GM12878 (cell line): Measurements from ENCODE around the gene CMTM4. TPM values are rescaled to one million over a fixed set of nuclear protein-coding genes. Genes with fewer than 3 reads are reported as not detected.
A peak's percentile ranks its signal among the peaks of the same experiment; 100 is the strongest.

Experiments
- ATAC-seq: fragments of 200-7000 bp; cut with Tn5 transposase; 3 replicates; pipeline ENCODE4 v1.9.1; 2020; ENCODE audit warnings: mild to moderate bottlenecking, moderate library complexity
- BruUV-seq: library from RNA; stranded (reverse); fragments of 400-500 nt; replicated peaks from 2 replicates; lab custom pipeline; 2021; lab: Mats Ljungman, UMichigan
- CTCF ChIA-PET: fragments of 300-600 bp; sonication (Branson Sonifier 250); formaldehyde crosslinking; extraction: SDS; loops from one replicate; lab custom pipeline; 2021; ENCODE audit warnings: inconsistent platforms; lab: Yijun Ruan, JAX
- POLR2A ChIA-PET: fragments of 350-600 bp; formaldehyde crosslinking; extraction: SDS; loops from one replicate; lab custom pipeline; 2021; ENCODE audit warnings: inconsistent platforms; lab: Charles Lee
- RAD21 ChIA-PET: fragments of 300-600 bp; sonication (Branson Sonifier 250); formaldehyde crosslinking; loops from one replicate; lab custom pipeline; 2023; ENCODE audit warnings: antibody characterized with exemption; ENCODE audit not compliant: unreplicated experiment; lab: Charles Lee
- SMC1A ChIA-PET: fragments of 300-600 bp; sonication (Branson Sonifier 250); formaldehyde crosslinking; loops from one replicate; lab custom pipeline; 2023; ENCODE audit not compliant: unreplicated experiment, uncharacterized antibody; lab: Charles Lee
- DNase-seq: peaks from one replicate; pipeline ENCODE4 v3.0.0-alpha.2; 2011; ENCODE audit warnings: low read depth, low spot score
- FAIRE-seq: peaks from 3 replicates; lab custom pipeline; 2011; peaks lifted over from hg19 to GRCh38; lab: Jason Lieb, UNC
- H2AFZ ChIP-seq: 2 replicates; pipeline ENCODE4 v1.6.0; 2011; ENCODE audit warnings: low read depth, low read length, control low read depth; ENCODE audit not compliant: control insufficient read depth
- H3K27ac ChIP-seq: 2 replicates; pipeline ENCODE4 v1.5.1; 2011; ENCODE audit warnings: control low read depth; ENCODE audit not compliant: control insufficient read depth, insufficient read depth
- H3K27me3 ChIP-seq, 2 experiments: replicated peaks in 1 of 2; 2 replicates each; pipeline versions ENCODE4 v1.6.0 to v1.6.1; 2011; ENCODE audit warnings: low read length in 1 of 2; ENCODE audit not compliant: control insufficient read depth in 2 of 2, insufficient read depth in 2 of 2
- H3K36me3 ChIP-seq, 2 experiments: 2 replicates each; pipeline ENCODE4 v1.5.1; 2011; ENCODE audit warnings: low read length in 1 of 2; ENCODE audit not compliant: control insufficient read depth in 2 of 2, insufficient read depth in 2 of 2
- H3K4me1 ChIP-seq: 2 replicates; pipeline ENCODE4 v1.6.1; 2011; ENCODE audit warnings: mild to moderate bottlenecking, low read length, moderate library complexity, mixed read lengths; ENCODE audit not compliant: control insufficient read depth, insufficient read depth
- H3K4me2 ChIP-seq: 2 replicates; pipeline ENCODE4 v1.6.0; 2011; ENCODE audit warnings: control low read depth; ENCODE audit not compliant: control insufficient read depth, insufficient read depth
- H3K4me3 ChIP-seq: fragments of 200-600 bp; sonication (generic); 2 replicates; pipeline ENCODE4 v1.5.1; 2016
- H3K79me2 ChIP-seq: 2 replicates; pipeline ENCODE4 v1.6.0; 2011; ENCODE audit warnings: low read length; ENCODE audit not compliant: control insufficient read depth, insufficient read depth
- H3K9ac ChIP-seq: 2 replicates; pipeline ENCODE4 v1.8.0; 2011; ENCODE audit warnings: low read length, control low read depth, mixed read lengths; ENCODE audit not compliant: control insufficient read depth, insufficient read depth
- H3K9me3 ChIP-seq: replicated peaks from 3 replicates; pipeline ENCODE4 v1.5.1; 2011; ENCODE audit warnings: mild to moderate bottlenecking, low read length; ENCODE audit not compliant: control insufficient read depth, insufficient read depth
- H4K20me1 ChIP-seq: 2 replicates; pipeline ENCODE4 v1.6.0; 2011; ENCODE audit not compliant: control insufficient read depth, insufficient read depth
- RAD21 ChIP-seq: IDR thresholded peaks from 2 replicates; pipeline ENCODE4 v1.6.1; 2011; ENCODE audit warnings: mild to moderate bottlenecking, low read depth, low read length, moderate library complexity; ENCODE audit not compliant: insufficient read depth
- SIX5 ChIP-seq: IDR thresholded peaks from 2 replicates; pipeline ENCODE4 v1.6.1; 2011; ENCODE audit warnings: mild to moderate bottlenecking, low read depth, low read length, moderate library complexity; ENCODE audit not compliant: severe bottlenecking
- SMC3 ChIP-seq: IDR thresholded peaks from 2 replicates; pipeline ENCODE4 v1.6.1; 2011; ENCODE audit warnings: low read length, improper control_type of control experiment, borderline replicate concordance
- ZNF217 ChIP-seq: fragments of 450-650 bp; IDR thresholded peaks from 2 replicates; pipeline ENCODE4 v1.6.1; 2017; ENCODE audit warnings: antibody characterized with exemption, mild to moderate bottlenecking
- WGBS: methylation state at CpG from one replicate; pipeline ENCODE4 v1.1.6; 2016; ENCODE audit warnings: low lambda C conversion rate; ENCODE audit not compliant: insufficient replicate concordance, insufficient coverage; ENCODE audit errors: missing lambda C conversion rate; 5-methylcytosine and 5-hydroxymethylcytosine counted together
- in situ Hi-C: fragments of 300-500 bp; cut with MboI; formaldehyde crosslinking; loops from 9 replicates; pipeline ENCODE4 v1.14.3; 2018; ENCODE audit warnings: mixed read lengths
- intact Hi-C: fragments of 100-400 bp; cut with micrococcal nuclease; formaldehyde crosslinking; loops from one replicate; pipeline ENCODE4 v1.14.2; 2022; ENCODE audit not compliant: unreplicated experiment
- polyA plus RNA-seq, 11 experiments: library from polyadenylated mRNA; depleted of rRNA in 4 of 11; unstranded in 6 of 11; stranded (reverse) in 5 of 11; fragments of >200 nt; fragmentation: Nextera tagmentation in 4 of 11; fragmentation: Illumina TruSeq in 1 of 11; extraction: Ambion mirVana in 4 of 11; extraction: Trizol in 1 of 11; gene quantifications; 1 replicate in 1 of 11; 2 replicates in 10 of 11; pipeline versions ENCODE4 v1.2.1 to v1.2.3, GENCODE V29; 2011 to 2016; ENCODE audit warnings: inconsistent platforms in 2 of 11, missing spikeins in 2 of 11, low read depth in 1 of 11
- total RNA-seq, 4 experiments: library from RNA; depleted of rRNA in 3 of 4; stranded (reverse); fragments of >200 nt in 3 of 4; fragmentation: Illumina TruSeq in 1 of 4; extraction: Trizol in 1 of 4; gene quantifications; 2 replicates each; pipeline versions ENCODE4 v1.2.1 to v1.2.3, GENCODE V29; 2013 to 2021
- TF ChIP-seq, protein P1 (sequence below), 3 experiments: IDR thresholded peaks in 2 of 3; conservative IDR thresholded peaks in 1 of 3; 2 replicates each; pipeline ENCODE4 v1.5.1; 2011; ENCODE audit warnings: low read depth in 3 of 3, low read length in 3 of 3, mild to moderate bottlenecking in 3 of 3, control low read depth in 2 of 3, moderate library complexity in 2 of 3, inconsistent platforms in 1 of 3, mixed read lengths in 1 of 3; ENCODE audit not compliant: control insufficient read depth in 2 of 3, insufficient read depth in 1 of 3; ENCODE audit errors: extremely low read depth in 1 of 3

Gene CMTM4
- total and polyA plus RNA-seq, 10 of the 15 experiments (the other 5 are each of a cell fraction or from before 2014, with no cell fraction given) = 0.02 to 0.43 (median 0.15) TPM; not detected in 2

DNA sequence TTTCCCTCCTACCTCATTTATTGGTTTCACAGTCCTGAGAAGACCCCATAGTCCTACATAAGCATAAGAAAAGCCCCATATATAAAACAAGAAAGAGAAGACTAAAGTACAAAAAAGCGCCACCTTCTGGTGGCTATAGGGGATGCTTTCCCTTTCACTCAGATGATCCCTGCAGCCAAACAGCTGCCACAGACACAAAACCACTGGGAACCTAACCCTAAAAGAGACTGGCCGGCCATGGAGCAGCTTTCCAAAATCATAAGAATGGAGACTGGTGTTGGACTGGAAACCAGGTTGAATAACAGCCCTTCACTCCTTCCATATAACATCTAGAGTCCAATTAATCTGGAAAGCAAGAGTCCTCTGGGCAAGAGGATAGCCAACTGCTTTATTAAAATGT is 43.5 kb upstream of the CMTM4 start:
- ATAC-seq = peak; percentile 89
- H3K4me3 ChIP-seq = no peak overlapping the region
- no TSS peak for BruUV-seq
- peaks cover 16 to 36% of the 10 kb centered on the region in 2 experiments for H3K36me3 ChIP-seq
- H3K4me1 ChIP-seq = no peaks in the 10 kb centered on the region
- no peaks in the 10 kb centered on the region for H4K20me1 ChIP-seq
- RAD21 ChIA-PET = interaction anchor here (0.7 to 1.2 kb wide), 3 partner anchors 91 to 334 kb away, joined by 3 read pairs; no protein-coding TSS in a partner anchor
- no peak overlapping the region for H3K4me2 ChIP-seq
- no peak overlapping the region for H3K9ac ChIP-seq
- TF ChIP-seq SMC3 = peak; percentile 51
- TF ChIP-seq SIX5 = no peak
- TF ChIP-seq, protein P1, sequence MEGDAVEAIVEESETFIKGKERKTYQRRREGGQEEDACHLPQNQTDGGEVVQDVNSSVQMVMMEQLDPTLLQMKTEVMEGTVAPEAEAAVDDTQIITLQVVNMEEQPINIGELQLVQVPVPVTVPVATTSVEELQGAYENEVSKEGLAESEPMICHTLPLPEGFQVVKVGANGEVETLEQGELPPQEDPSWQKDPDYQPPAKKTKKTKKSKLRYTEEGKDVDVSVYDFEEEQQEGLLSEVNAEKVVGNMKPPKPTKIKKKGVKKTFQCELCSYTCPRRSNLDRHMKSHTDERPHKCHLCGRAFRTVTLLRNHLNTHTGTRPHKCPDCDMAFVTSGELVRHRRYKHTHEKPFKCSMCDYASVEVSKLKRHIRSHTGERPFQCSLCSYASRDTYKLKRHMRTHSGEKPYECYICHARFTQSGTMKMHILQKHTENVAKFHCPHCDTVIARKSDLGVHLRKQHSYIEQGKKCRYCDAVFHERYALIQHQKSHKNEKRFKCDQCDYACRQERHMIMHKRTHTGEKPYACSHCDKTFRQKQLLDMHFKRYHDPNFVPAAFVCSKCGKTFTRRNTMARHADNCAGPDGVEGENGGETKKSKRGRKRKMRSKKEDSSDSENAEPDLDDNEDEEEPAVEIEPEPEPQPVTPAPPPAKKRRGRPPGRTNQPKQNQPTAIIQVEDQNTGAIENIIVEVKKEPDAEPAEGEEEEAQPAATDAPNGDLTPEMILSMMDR (IDR thresholded peaks at IDR 0.05 in 2 of 3, conservative IDR thresholded peaks at IDR 0.05 in 1 of 3; ENCODE audit: control insufficient read depth in 2 of 3, extremely low read depth in 1 of 3, insufficient read depth in 1 of 3, low read depth in 3 of 3, low read length in 3 of 3) = peak; percentile 47 to 56 (median 49)
- no peak for TF ChIP-seq ZNF217
- peak; percentile 32; the same call in 1 of the 2 replicates for TF ChIP-seq RAD21
- TF ChIP-seq, all 136 proteins: peak for 3
- Histone ChIP-seq H3K27me3 (no peaks in the 10 kb centered on the region), H3K9me3 (no peaks in the 10 kb centered on the region), H2AFZ (no peak overlapping the region), H3K27ac (no peak overlapping the region), H3K79me2 (peaks cover 3% of the 10 kb centered on the region; the same call in 1 of the 2 replicates)
- intact Hi-C loops = loop anchor here (1.0 kb wide), 1 partner anchor 334 kb away; no protein-coding TSS in a partner anchor
- ChIA-PET SMC1A (interaction anchor here (1.1 to 1.7 kb wide), 5 partner anchors 10 to 334 kb away, joined by 3 to 11 read pairs (median 4); no protein-coding TSS in a partner anchor), POLR2A (no interaction called here), CTCF (interaction anchor here (0.6 to 8.5 kb wide), 24 partner anchors 8 to 334 kb away, joined by 3 to 76 read pairs (median 4); partner anchors contain the start of genes DYNC1LI2, NAE1 and PDP2)
- 0% methylated on average over 2 of the region's 2 CpGs for WGBS
- in situ Hi-C loops = no loop called here
- DNase-seq (no peak), FAIRE-seq (no peak)
